Mucosa of rectum (tissue), 2 donors: ENCODE results near the gene GLOD5.

Experiments
- H3K27ac ChIP-seq, 2 donors: one replicate each; pipeline ENCODE4 v1.7.0; 2013; ENCODE audit warnings: inconsistent platforms in 2 of 2, low read depth in 2 of 2, low read length in 2 of 2
- H3K27me3 ChIP-seq, 2 donors: one replicate each; pipeline ENCODE4 v1.7.0; 2013; ENCODE audit warnings: low read length in 2 of 2; ENCODE audit not compliant: control insufficient read depth in 2 of 2, insufficient read depth in 2 of 2
- H3K36me3 ChIP-seq, 2 donors: one replicate each; pipeline ENCODE4 v1.7.0; 2013; ENCODE audit warnings: low read length in 2 of 2; ENCODE audit not compliant: control insufficient read depth in 2 of 2, insufficient read depth in 2 of 2
- H3K4me1 ChIP-seq, 2 donors: one replicate each; pipeline ENCODE4 v1.7.0; 2013; ENCODE audit warnings: low read length in 2 of 2, mild to moderate bottlenecking in 1 of 2; ENCODE audit not compliant: control insufficient read depth in 2 of 2, insufficient read depth in 2 of 2
- H3K4me3 ChIP-seq, 2 donors: one replicate each; pipeline ENCODE4 v1.7.0; 2013; ENCODE audit warnings: low read length in 2 of 2
- H3K9ac ChIP-seq, 2 donors: one replicate each; pipeline ENCODE4 v1.7.0; 2013; ENCODE audit warnings: low read length in 2 of 2, low read depth in 1 of 2, mild to moderate bottlenecking in 1 of 2
- H3K9me3 ChIP-seq, 2 donors: one replicate each; pipeline ENCODE4 v1.7.0; 2013; ENCODE audit warnings: low read length in 2 of 2; ENCODE audit not compliant: control insufficient read depth in 2 of 2
- donor health status: healthy.
- donor health status: Normal muscosa, but diverticular disease.

Gene GLOD5

DNA sequence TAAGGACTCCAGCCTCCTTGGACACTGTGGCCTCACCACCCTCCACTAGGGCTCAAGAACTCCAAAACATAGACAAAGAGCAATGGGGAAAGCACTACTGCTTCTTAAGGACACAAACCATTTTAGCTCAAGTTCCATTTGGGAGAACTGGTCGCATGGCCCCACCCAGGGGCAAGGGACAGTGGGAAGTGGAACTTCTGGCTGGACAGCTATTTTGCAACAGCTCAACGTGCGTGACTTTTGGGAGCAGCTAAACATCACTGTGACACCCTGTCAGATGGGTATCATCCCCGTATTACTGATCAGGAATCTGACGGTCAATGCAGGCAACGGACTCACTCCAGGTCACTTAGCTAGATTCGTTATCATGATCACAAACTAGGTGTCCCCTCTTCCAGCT, 9.0 kb upstream of the GLOD5 start:
- peaks cover 0 to 4% of the 10 kb centered on the region in 2 donors for H3K27me3 ChIP-seq
- H3K36me3 ChIP-seq, result no peaks in the 10 kb centered on the region
- H3K4me1 ChIP-seq, result no peaks in the 10 kb centered on the region

DNA sequence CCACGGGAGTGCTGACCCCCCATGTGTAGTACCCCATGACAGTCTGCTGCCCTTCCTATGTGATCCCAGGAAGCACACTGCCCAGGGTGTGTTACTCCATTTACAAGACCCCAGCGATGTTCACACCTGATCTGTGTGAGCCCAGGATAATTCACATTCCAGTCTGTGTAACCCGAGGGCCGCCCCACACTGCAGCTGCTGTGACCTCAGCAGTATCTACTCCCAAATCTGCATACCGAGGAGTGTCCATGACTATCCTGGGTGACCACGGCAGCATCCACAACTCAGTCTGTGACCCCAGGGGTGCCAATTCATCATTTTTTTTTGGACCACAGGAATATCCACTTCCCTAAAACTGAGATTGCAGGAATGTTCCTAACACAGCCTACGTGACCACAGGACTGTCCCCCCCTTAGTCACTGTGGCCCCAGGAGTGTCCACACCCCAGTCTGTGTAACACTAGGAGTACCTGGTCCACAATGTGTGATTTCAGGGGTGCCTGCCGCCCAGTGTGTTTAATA, 7.8 kb upstream of the GLOD5 start:
- H3K9me3 ChIP-seq, result no peaks in the 10 kb centered on the region
- H3K36me3 ChIP-seq, result no peaks in the 10 kb centered on the region
- H3K4me1 ChIP-seq, result no peaks in the 10 kb centered on the region
- peaks cover 0 to 4% of the 10 kb centered on the region in 2 donors for H3K27me3 ChIP-seq
- no peak overlapping the region for H3K27ac ChIP-seq
- no peak overlapping the region for H3K4me3 ChIP-seq
- no peak overlapping the region for H3K9ac ChIP-seq

More for the DNA sequence above, 9.0 kb upstream of the GLOD5 start:
- Histone ChIP-seq H3K4me3 (no peak overlapping the region), H3K27ac (no peak overlapping the region), H3K9me3 (no peaks in the 10 kb centered on the region), H3K9ac (no peak overlapping the region)

DNA sequence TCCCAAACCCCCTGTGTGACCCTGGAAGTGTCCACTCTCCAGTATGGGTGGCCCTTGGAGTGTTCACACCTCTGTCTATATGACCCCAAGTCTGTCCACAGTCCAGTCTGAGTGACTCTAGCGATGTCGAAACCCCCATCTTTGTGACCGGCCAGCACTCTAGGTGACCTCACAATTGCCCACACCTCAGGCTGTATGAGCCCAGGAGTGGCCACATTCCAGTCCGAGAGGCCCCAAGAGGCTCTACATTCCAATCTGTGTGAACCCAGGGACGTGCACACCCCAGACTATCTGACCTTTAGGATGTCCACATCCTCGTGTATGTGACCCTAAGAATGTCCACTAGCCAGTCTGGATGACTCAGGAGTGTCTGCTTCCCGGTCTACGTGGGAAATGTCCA, 7.3 kb upstream of the GLOD5 start:
- Histone ChIP-seq H3K4me3 (no peak overlapping the region), H3K9me3 (no peaks in the 10 kb centered on the region), H3K27me3 (peaks cover 0 to 4% of the 10 kb centered on the region in 2 donors), H3K4me1 (no peaks in the 10 kb centered on the region), H3K27ac (no peak overlapping the region), H3K9ac (no peak overlapping the region), H3K36me3 (no peaks in the 10 kb centered on the region)

DNA sequence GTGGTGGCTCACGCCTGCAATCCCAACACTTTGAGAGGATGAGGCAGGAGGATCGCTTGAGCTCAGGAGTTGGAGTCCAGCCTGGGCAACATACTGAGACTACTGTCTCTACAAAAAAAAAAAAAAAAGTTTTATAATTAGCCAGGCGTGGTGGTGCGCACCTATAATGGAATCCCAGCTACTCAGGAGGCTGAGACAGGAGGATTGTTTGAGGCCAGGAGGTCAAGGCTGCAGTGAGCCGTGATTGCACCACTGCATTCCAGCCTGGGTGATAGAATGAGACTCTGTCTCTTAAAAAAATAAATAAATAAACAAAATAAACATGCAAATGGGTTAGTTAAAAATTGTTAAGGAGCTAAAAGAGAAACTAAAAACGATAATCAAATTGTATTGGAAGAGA, 7.7 kb downstream of the GLOD5 start:
- no peak overlapping the region for H3K9ac ChIP-seq

DNA sequence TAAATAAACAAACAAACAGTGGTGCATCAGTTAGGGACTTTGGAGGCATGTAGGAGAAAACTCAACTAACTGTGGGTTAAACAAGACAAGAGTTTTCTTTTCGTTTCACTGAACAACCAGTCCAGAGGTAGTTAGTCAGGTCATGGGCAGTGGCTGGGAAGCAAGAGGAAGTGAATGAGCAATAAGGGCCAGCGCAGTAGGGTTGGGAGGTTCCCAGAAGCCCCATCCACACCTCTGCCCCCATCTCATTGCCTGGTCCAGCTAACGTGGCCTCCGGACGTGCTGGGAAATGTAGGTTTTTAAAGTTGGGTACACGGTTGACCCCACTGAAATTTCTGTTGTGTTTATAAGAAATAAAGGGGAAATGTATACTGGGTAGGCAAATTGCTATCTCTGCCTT, 8.7 kb downstream of the GLOD5 start:
- Histone ChIP-seq H3K4me1 (no peaks in the 10 kb centered on the region), H3K9me3 (no peaks in the 10 kb centered on the region), H3K4me3 (no peak overlapping the region), H3K27me3 (no peaks in the 10 kb centered on the region), H3K27ac (no peak overlapping the region), H3K9ac (no peak overlapping the region), H3K36me3 (no peaks in the 10 kb centered on the region)

More for the DNA sequence above, 7.7 kb downstream of the GLOD5 start:
- Histone ChIP-seq H3K9me3 (no peaks in the 10 kb centered on the region), H3K4me1 (no peaks in the 10 kb centered on the region), H3K4me3 (no peak overlapping the region), H3K27ac (no peak overlapping the region), H3K27me3 (no peaks in the 10 kb centered on the region), H3K36me3 (no peaks in the 10 kb centered on the region)

DNA sequence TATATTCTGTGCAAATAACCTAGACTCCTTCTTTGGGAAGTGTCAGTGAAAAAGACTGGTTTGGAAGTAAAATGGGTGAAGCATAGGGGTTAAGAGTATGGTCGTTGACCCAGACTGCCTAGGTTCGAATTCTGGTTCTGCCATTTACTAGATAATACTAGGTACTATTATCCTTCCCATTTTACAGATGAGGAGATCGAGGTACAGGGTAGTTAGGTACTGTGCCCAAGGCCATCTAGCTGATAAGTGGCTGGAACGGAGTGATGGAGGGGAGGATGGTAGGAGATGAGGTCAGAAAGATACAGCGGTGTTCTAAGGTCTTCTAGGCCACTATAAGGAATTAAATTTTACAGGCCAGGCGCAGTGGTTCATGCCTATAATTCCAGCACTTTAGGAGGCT, 11.1 kb downstream of the GLOD5 start:
- Histone ChIP-seq H3K9me3 (no peaks in the 10 kb centered on the region), H3K27ac (no peak overlapping the region), H3K9ac (no peak overlapping the region), H3K4me1 (no peaks in the 10 kb centered on the region), H3K36me3 (no peaks in the 10 kb centered on the region), H3K27me3 (peaks cover 0 to 4% of the 10 kb centered on the region in 2 donors), H3K4me3 (no peak overlapping the region)

DNA sequence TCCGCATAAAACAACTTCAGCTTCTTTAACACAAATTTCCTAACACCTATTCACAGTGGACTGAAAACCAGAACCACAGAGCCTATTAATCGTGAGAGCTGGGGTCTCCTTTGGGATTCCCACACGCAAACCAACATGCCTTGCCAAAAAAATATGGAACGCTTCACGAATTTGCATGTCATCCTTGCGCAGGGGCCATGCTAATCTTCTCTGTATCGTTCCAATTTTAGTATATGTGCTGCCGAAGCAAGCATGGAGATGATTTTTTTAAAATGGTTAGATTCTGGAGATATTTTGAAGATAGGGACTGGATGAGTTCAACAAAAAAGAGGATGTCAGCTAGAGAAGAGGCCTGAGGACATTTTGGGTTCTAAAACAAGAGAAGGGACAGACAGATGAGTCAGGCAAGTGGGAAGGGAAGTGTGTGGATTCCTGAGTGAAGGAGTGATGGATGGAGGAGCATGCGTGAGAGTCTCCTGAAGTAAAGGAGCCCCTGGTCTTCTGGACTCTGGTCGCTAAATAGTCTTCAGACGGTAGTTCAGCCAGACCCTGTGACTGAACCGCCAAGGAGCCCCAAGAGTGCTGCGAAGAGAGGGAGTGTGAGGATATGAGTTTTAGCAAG, 15.4 kb downstream of the GLOD5 start:
- no peaks in the 10 kb centered on the region for H3K36me3 ChIP-seq
- H3K4me3 ChIP-seq, result no peak overlapping the region
- H3K9ac ChIP-seq, result no peak overlapping the region
- no peaks in the 10 kb centered on the region for H3K9me3 ChIP-seq
- no peak overlapping the region for H3K27ac ChIP-seq
- no peaks in the 10 kb centered on the region for H3K4me1 ChIP-seq
- H3K27me3 ChIP-seq, result peaks cover 4% of the 10 kb centered on the region in 2 donors

DNA sequence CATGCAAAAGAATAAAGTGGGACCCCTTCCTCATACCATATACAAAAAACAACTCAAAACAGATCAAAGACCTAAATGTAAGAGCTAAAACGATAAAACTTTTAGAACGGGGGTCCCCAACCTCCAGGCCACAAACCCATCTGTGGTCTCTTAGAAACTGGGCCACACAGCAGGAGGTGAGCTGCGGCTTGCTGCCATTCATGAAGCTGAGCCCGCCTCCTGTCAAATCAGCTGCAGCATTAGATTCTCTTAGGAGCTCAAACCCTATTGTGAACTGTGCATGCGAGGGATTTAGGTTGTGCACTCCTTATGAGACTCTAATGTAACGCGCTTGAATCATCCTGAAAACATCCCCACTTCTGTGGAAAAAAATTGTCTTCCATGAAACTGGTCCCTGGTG, 17.9 kb downstream of the GLOD5 start:
- peaks cover 4% of the 10 kb centered on the region in 2 donors for H3K27me3 ChIP-seq
- no peak overlapping the region for H3K9ac ChIP-seq
- no peak overlapping the region for H3K27ac ChIP-seq
- H3K4me3 ChIP-seq, result no peak overlapping the region
- H3K4me1 ChIP-seq, result no peaks in the 10 kb centered on the region
- no peaks in the 10 kb centered on the region for H3K9me3 ChIP-seq
- no peaks in the 10 kb centered on the region for H3K36me3 ChIP-seq

DNA sequence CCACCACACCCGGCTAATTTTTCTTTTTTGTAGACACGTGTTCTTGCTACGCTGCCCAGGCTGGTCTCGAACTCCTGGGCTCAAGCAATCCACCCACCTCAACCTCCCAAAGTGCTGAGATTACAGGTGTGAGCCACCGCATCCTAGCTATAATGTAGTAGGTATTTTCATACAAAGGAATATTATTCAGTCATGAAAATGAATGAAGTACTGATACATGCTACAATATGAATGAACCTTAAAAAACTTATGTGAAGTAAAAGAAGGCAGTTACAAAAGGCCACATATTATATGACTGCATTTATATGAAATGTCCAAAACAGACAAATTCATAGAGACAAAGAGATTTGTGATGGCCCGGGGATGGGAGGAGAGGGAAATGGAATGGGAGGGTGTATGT, 20.2 kb downstream of the GLOD5 start:
- H3K9me3 ChIP-seq, result no peaks in the 10 kb centered on the region
- H3K9ac ChIP-seq, result no peak overlapping the region
- H3K36me3 ChIP-seq, result no peaks in the 10 kb centered on the region
- H3K27ac ChIP-seq, result no peak overlapping the region
- H3K27me3 ChIP-seq, result peaks cover 4% of the 10 kb centered on the region in 2 donors
- H3K4me3 ChIP-seq, result no peak overlapping the region
- no peaks in the 10 kb centered on the region for H3K4me1 ChIP-seq

DNA sequence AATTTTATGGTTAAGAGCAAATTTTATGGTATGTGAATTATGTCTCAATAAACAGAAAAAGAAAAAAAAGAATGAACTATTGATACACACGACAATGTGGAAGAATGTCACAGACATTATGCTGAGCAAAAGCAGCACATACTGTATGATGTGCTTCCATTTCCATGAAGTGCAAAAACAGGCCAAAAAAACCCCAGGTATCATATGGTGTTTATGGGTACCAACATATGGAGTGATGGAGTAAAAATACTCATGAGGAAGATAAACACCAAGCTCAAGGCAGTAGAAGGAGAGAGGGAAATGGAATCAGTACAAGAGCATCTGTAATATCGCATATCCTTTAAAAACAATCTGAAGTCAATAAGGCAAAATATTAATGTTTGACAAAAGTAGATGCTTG, 20.7 kb downstream of the GLOD5 start:
- peaks cover 3 to 8% of the 10 kb centered on the region in 2 donors for H3K27me3 ChIP-seq
- no peaks in the 10 kb centered on the region for H3K36me3 ChIP-seq
- no peak overlapping the region for H3K9ac ChIP-seq
- no peak overlapping the region for H3K27ac ChIP-seq
- no peaks in the 10 kb centered on the region for H3K9me3 ChIP-seq
- H3K4me1 ChIP-seq, result no peaks in the 10 kb centered on the region
- H3K4me3 ChIP-seq, result no peak overlapping the region
